Mesothelial cell of epicardium (in vitro differentiated cells): ENCODE data around the gene RALGAPA2. TPM values are rescaled to one million over a fixed set of nuclear protein-coding genes. Genes with fewer than 3 reads are reported as not detected.

Source experiments
- DNase-seq, 2 experiments: peaks; one replicate each; pipeline ENCODE4 v3.0.0; 2021; ENCODE audit warnings: low spot score in 2 of 2; ENCODE audit not compliant: unreplicated experiment in 2 of 2
- H3K27ac Mint-ChIP-seq: 2 replicates; pipeline ENCODE4 v1.8.0; 2021; ENCODE audit warnings: mixed read lengths
- H3K27me3 Mint-ChIP-seq: 2 replicates; pipeline ENCODE4 v1.8.0; 2021; ENCODE audit warnings: low read depth, mixed read lengths
- H3K36me3 Mint-ChIP-seq: 2 replicates; pipeline ENCODE4 v1.8.0; 2021; ENCODE audit warnings: mixed read lengths
- H3K4me1 Mint-ChIP-seq: 2 replicates; pipeline ENCODE4 v1.8.0; 2021; ENCODE audit warnings: mixed read lengths
- H3K4me3 Mint-ChIP-seq: 2 replicates; pipeline ENCODE4 v1.8.0; 2021; ENCODE audit warnings: mild to moderate bottlenecking, moderate library complexity, mixed read lengths
- H3K9me3 Mint-ChIP-seq: 2 replicates; pipeline ENCODE4 v1.8.0; 2021; ENCODE audit warnings: mixed read lengths
- CTCF ChIP-seq: fragments of 200-600 bp; sonication (generic); IDR thresholded peaks from one replicate; pipeline ENCODE4 v1.5.0; 2021; ENCODE audit warnings: antibody characterized with exemption; ENCODE audit not compliant: unreplicated experiment
- total RNA-seq: library from RNA; stranded (reverse); gene quantifications from 3 replicates; pipeline ENCODE4 v1.2.1, GENCODE V29; 2021

The RALGAPA2 gene
- total RNA-seq, 1 donor from 2014 or later, result 27.5 TPM

GRCh38 chr20:20554951-20555350, 157.5 kb downstream of the RALGAPA2 start:
- Mint-ChIP-seq H3K27me3 (no peaks in the 10 kb centered on the region), H3K4me1 (peaks cover 6% of the 10 kb centered on the region), H3K27ac (no peak overlapping the region), H3K9me3 (peaks cover 8% of the 10 kb centered on the region), H3K4me3 (no peak overlapping the region), H3K36me3 (peaks cover 20% of the 10 kb centered on the region)
- no peak for TF ChIP-seq CTCF
- DNase-seq, result no peak

GRCh38 chr20:20553541-20553940, 158.9 kb downstream of the RALGAPA2 start:
- H3K9me3 Mint-ChIP-seq, result peaks cover 8% of the 10 kb centered on the region
- DNase-seq, result no peak
- H3K4me3 Mint-ChIP-seq, result no peak overlapping the region
- no peak for TF ChIP-seq CTCF
- peaks cover 10% of the 10 kb centered on the region for H3K4me1 Mint-ChIP-seq
- no peaks in the 10 kb centered on the region for H3K27me3 Mint-ChIP-seq
- peaks cover 20% of the 10 kb centered on the region for H3K36me3 Mint-ChIP-seq
- H3K27ac Mint-ChIP-seq, result no peak overlapping the region

- TF ChIP-seq CTCF, result no peak
- Mint-ChIP-seq H3K36me3 (peaks cover 18% of the 10 kb centered on the region), H3K4me3 (no peak overlapping the region), H3K4me1 (peaks cover 6% of the 10 kb centered on the region), H3K27me3 (no peaks in the 10 kb centered on the region), H3K9me3 (peaks cover 8% of the 10 kb centered on the region), H3K27ac (no peak overlapping the region)
- no peak for DNase-seq
Measured at GRCh38 chr20:20552076-20552475, 160.4 kb downstream of the RALGAPA2 start.

- TF ChIP-seq CTCF, result no peak
- Mint-ChIP-seq H3K9me3 (peaks cover 8% of the 10 kb centered on the region), H3K4me1 (peaks cover 6% of the 10 kb centered on the region)
Measured at GRCh38 chr20:20551409-20551808, 161.0 kb downstream of the RALGAPA2 start.

GRCh38 chr20:20549704-20550103, 162.7 kb downstream of the RALGAPA2 start:
- DNase-seq, result no peak
- no peak overlapping the region for H3K27ac Mint-ChIP-seq

More at GRCh38 chr20:20551409-20551808, 161.0 kb downstream of the RALGAPA2 start:
- peaks cover 17% of the 10 kb centered on the region for H3K36me3 Mint-ChIP-seq
- H3K4me3 Mint-ChIP-seq, result no peak overlapping the region
- no peak for DNase-seq
- no peaks in the 10 kb centered on the region for H3K27me3 Mint-ChIP-seq
- H3K27ac Mint-ChIP-seq, result no peak overlapping the region

More at GRCh38 chr20:20549704-20550103, 162.7 kb downstream of the RALGAPA2 start:
- no peak overlapping the region for H3K4me3 Mint-ChIP-seq
- H3K27me3 Mint-ChIP-seq, result no peaks in the 10 kb centered on the region
- peaks cover under 1% of the 10 kb centered on the region for H3K9me3 Mint-ChIP-seq
- H3K36me3 Mint-ChIP-seq, result peaks cover 2% of the 10 kb centered on the region
- no peak for TF ChIP-seq CTCF
- peaks cover 6% of the 10 kb centered on the region for H3K4me1 Mint-ChIP-seq
